ENCODE results near the gene AOX1.
"Not testable (repeated sequence)": the region's sequence is repeated elsewhere in the genome, so short reads cannot be mapped to it uniquely, and the experiment has no call there.

The AOX1 gene

DNA sequence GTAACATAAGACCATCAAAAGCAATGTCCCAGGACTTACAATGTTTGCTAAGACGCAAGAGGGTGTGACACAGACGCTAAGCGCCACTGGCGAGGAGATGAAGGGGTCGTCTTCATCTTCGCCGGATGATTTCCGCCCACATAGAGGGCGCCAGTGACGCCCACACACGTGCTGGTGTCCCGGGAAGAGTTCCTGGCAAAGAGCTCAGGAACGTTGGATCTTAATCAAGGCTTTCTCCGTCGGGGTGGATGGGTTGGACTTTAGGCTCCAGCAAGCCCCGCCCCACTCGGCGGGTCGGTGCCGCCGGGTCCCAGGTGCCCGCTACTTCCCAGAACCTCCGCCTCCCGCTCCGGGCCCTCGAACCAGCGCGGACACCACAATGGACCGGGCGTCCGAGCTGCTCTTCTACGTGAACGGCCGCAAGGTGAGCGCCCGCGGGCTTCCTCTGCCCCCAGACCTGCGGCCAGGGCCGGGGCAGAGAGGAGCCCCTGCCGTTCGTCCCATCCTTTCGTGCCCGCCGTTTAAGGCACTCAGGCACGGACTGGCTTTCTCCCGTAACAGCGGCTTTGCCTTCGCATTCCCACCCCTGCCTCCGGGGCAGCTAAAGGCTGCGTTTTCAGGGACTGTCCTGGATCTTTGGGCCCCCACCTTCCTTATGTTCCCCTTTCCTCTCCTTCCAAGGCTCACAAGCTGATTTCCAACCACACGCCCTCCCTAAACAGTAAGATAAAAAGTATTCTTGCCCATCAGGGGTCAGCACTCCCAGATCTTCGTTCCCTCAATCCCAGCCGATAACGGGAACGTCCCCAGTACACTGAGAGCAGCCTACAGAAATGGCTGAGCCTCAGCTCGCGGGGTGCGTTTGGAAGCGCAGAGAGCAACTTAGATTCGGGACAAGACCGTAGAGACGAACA is at the start of gene AOX1:
Gene AOX1 (plus strand): TSS at position 285 of the 914 bp plus-strand sequence. CDS start 95 bp downstream, at position 380.
- no peak for DNase-seq (ENCODE audit: low read depth in 2 of 2)

DNA sequence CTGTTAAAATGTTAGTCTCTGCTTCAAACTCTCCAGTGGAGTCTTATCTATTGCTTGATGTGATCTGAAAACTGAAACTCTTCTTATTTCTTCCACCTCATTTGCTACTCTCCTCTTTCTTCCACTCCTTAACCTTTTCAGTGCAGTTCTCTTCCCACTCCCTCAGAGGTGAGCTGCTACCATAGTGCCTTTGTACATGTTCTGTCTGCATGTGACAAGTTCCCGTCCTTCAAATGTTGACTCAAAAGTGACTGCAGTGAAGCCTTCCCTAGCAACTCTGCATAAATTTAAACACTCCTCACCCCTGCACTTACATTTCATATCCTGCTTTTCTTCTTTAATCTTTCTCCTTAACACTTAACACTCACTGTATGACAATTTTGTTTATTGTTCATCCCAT is 47.7 kb upstream of the AOX1 start:
- no peak for DNase-seq (ENCODE audit: low read depth in 2 of 2)

- DNase-seq (ENCODE audit: low read depth in 2 of 2) = no peak
Observed at GRCh38 chr2:200540793-200541192, 45.0 kb upstream of the AOX1 start.

- not testable (repeated sequence) for DNase-seq (ENCODE audit: low read depth in 2 of 2)
Observed at GRCh38 chr2:200566596-200566995, 19.2 kb upstream of the AOX1 start.

DNA sequence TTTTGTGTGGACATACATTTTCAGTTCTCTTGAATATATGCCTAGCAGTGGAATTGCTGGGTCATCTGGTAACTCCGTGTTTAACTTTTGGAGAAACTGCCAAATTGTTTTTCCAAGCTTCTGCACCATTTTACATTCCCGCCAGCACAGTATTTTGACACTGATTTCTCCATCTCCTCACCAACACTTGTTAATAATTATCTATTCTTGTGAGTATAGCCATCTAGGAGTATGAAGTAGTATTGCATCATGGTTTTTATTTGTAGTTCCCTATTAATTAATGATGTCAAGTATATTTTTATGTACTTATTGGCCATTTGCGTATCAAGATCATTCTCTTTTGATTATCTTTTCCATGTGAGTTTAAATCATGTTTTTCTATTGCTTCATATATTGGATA is 17.9 kb upstream of the AOX1 start:
- DNase-seq (ENCODE audit: low read depth in 2 of 2) = no peak

- no peak for DNase-seq (ENCODE audit: low read depth in 2 of 2)
Observed at GRCh38 chr2:200575957-200576356, 9.9 kb upstream of the AOX1 start.

- DNase-seq (ENCODE audit: low read depth in 2 of 2) = no peak
Observed at GRCh38 chr2:200577027-200577426, 8.8 kb upstream of the AOX1 start.

DNA sequence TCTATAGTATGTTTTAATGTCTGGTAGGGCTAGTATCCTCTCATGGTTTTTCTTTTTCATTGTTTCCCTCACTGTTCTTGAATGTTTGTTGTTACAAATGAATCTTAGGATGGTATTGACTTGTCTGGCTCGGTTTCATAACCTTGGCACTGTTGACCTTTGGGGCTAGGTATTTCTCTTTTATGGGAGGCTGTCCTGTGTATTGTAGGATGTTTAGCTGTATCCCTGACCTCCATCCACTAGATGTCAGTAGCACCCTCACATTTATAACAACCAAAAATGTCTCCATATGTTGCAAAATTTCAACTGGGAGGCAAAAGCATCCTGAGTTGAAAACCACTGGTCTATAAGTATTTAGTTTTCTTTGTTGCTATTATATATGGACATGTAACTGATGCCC is 7.0 kb upstream of the AOX1 start:
- no peak for DNase-seq (ENCODE audit: low read depth in 2 of 2)

- DNase-seq (ENCODE audit: low read depth in 2 of 2) = no peak
Observed at GRCh38 chr2:200584639-200585038, 1.2 kb upstream of the AOX1 start.

DNA sequence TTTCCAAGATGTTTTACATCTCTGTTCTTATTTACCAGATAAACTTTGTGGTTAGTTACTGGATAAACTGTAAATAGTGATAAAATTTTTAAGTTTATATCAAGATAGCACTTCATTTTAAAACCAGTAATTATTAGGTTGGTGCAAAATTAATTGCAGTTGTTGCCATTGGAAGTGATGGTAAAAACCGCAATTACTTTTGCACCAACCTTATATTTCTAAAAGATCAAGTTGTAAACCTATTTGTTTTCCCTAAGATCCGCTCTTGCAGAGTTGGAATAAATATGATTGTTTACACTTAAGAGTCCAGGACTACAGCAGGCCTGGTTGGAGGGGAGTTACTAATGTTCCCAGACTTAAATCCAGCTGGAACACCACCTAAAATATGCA is 479 bp upstream of the AOX1 start:
- DNase-seq (ENCODE audit: low read depth in 2 of 2) = no peak

DNA sequence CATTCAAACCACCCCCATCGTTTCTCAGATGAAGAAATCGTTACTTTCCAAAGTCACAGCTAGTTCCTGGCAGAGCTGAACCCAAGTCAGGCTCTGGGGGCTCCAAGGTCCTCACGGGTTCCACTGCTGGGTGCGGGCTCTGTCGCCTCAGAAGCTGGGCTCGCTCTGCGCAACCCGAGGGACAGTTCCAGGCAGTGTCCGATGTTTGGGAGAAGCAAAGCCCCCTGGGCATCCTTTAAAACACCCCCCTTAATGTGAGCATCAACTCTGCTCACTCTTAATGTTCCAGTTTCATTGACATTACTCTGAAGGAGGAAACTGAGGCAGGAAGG is 796 bp downstream of the AOX1 start:
- DNase-seq (ENCODE audit: low read depth in 2 of 2) = no peak

DNA sequence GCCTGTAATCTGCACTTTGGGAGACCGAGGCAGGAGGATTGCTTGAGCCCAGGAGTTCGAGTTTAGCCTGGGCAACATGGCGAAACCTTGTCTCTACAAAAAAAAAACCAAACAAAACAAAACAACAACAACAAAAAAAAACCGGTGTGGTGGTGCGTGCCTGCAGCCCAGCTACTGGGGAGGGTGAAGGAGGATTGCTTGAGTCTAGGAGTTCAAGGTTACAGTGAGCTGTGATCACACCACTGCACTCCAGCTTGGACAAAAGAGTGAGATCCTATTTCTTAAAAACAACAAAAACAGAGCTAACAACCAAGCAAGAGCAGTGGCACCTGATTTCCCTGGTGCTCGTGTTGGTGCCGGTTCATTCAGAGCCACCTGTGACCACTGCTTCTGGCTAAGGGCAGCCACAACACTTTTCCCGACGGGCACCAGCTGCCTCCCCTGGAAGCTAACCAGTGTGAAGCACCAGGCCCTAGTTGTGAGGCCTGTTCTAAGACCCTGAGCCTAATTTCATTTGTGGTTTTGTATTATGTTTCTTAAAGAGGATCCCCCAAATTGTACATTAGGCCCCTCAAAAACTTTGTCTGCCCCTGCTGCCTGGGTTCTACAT is 1.3 kb downstream of the AOX1 start:
- no peak for DNase-seq (ENCODE audit: low read depth in 2 of 2)

GRCh38 chr2:200588076-200588678 is 2.4 kb downstream of the AOX1 start:
- DNase-seq (ENCODE audit: low read depth in 2 of 2) = no peak

DNA sequence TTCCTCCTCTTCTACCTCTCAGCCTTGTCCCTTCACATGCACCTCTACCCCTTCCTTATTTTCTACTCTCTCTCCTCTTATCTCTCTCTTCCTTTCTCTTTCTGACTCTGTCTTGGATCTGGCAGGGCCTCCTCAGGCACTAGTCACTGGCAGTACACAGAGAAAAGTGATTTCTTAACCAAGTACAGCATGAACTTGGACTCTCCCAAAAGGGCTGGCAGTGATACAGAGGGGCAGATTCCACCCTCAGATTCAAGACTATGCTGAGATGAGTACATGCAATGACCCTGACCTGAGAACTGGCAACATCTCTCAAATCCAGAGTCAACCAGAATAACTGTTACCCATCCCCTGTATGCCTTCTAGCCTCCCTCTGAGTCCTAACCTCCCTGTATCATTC is 4.3 kb downstream of the AOX1 start:
- DNase-seq (ENCODE audit: low read depth in 2 of 2) = no peak

DNA sequence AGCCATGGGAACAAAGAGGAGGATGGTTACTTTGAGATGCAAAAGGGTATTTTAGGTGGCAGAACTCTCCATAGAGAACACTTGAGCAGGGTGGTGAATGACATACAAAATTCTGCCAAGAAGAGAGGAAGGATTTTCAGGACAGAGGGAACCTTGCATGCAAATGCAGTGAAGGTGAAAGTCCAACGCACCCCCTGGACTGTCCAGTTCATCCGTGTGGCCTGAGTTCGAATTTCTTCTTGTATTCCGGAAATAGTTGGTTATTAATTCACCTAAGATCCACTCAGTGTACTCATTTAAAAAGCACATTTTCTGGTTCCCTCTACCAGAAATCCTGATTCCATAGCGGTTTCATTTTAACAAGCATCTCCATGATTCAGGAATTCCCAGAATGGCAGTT is 5.5 kb downstream of the AOX1 start:
- DNase-seq (ENCODE audit: low read depth in 2 of 2) = no peak

- DNase-seq (ENCODE audit: low read depth in 2 of 2) = no peak
Observed at GRCh38 chr2:200592406-200593075, 6.7 kb downstream of the AOX1 start.

DNA sequence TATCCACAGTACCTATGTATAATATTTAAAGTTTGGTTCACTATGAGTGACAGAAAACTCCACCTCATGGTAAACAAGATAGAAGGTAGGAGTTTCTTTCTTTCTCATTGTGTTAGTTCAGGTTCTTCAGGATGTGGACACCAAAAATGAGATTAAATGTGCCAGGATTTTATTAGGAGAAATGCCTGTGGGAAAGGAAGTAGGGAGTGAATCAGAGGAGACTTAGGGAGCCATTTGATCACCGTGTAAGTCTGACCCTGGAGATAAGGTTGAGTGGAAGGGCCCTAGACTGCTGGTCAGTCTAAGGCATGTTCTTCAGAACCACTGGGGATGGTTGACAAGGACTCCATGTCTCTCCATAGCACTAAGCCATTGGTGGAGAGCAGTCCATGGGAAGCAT is 8.1 kb downstream of the AOX1 start:
- DNase-seq (ENCODE audit: low read depth in 2 of 2) = no peak

DNA sequence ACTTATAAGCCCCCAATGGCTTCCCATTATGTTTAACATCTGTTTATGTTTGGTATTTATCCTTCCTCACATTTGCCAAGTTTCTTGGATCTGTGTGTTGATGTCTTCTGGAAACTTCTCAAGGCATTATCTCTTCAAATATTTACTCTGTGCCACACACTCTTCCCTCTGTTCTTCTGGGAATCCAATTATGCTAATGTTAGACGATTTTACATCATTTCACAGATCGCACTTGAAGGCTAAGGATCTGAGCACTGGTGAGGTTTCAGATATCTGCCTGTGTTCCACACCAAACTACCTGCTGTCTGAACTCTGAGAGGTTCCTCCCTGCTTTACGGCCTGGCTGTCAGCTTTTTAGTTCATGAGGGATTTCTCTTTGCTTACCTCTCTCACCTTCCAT is 10.1 kb downstream of the AOX1 start:
- DNase-seq (ENCODE audit: low read depth in 2 of 2) = no peak

- DNase-seq (ENCODE audit: low read depth in 2 of 2) = no peak
Observed at GRCh38 chr2:200596774-200597570, 11.2 kb downstream of the AOX1 start.

DNA sequence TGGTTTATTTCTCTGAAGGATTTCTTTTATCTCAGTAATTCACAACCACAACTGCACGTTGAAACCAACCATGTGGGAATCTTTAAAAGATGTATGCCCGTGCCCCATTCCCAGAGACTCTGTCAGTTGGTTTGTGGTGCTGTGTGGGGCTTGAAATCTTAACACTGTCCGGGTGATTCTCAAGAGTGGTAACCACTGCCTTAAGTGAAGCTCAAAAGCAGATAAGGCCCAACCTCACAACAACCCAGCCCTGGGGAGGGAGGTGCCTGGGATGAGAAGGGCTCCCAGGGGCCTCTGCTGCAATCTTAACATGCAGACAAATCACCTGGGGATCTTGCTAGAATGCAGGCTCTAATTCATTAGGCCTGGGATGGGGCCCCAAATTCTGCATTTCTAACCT is 13.4 kb downstream of the AOX1 start:
- DNase-seq (ENCODE audit: low read depth in 2 of 2) = no peak

DNA sequence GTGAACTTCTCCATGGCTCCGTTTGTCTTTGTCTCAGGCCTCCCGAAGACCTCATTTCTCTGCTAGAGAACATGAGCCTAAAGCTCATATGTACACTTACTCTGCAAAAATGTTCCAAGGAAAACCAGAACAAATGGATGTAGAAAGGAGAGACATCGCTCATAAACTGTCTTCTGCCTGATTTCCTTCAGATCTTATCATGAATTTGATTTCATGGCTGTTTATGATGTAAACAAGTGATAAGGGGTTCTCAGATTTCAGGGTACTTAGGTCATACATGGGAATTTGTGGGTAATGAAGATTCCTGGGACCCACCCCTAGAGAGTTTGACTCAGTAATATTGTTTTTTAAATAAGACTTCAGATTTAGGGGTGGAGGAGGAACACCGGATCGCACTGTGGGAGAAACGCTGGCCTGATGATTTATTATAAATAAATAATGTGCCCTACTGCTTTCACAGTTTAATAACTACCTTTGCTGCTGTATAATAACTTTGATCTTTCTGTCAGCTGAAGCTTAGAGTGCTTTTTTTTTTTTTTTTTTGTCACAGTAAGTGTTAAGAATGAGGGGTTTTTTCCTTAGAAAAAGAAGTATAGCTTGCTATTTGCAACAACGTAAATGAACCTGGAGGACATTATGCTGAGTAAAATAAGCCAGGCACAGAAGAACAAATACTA is 14.9 kb downstream of the AOX1 start:
- DNase-seq (ENCODE audit: low read depth in 2 of 2) = no peak

All from stimulated activated CD4-positive, alpha-beta T cell treated with anti-CD3 and anti-CD28 coated beads, Interleukin-1b, Interleukin-23, amount 100 ng/mL, for 1 hour (primary cell).